NT2/D1 (cell line): ENCODE measurements around the gene CD7.

Experiments
- DNase-seq: peaks from one replicate; pipeline ENCODE4 v3.0.0-alpha.2; 2011; ENCODE audit warnings: low read depth, low spot score
- H3K27me3 ChIP-seq: 2 replicates; pipeline ENCODE4 v1.6.0; 2011; ENCODE audit warnings: mild to moderate bottlenecking; ENCODE audit not compliant: insufficient read length, insufficient read depth
- H3K36me3 ChIP-seq: 2 replicates; pipeline ENCODE4 v1.6.1; 2011; ENCODE audit warnings: mild to moderate bottlenecking, low read length, mixed read lengths; ENCODE audit not compliant: insufficient read depth, insufficient read length
- H3K4me1 ChIP-seq: 2 replicates; pipeline ENCODE4 v1.5.1; 2011; ENCODE audit not compliant: insufficient read depth, insufficient read length
- H3K4me3 ChIP-seq: 2 replicates; pipeline ENCODE4 v1.5.1; 2011; ENCODE audit warnings: low read depth; ENCODE audit not compliant: insufficient read length
- H3K9ac ChIP-seq: 2 replicates; pipeline ENCODE4 v1.6.0; 2011; ENCODE audit warnings: low read depth; ENCODE audit not compliant: insufficient read length
- H3K9me3 ChIP-seq: 2 replicates; pipeline ENCODE4 v1.5.1; 2011; ENCODE audit warnings: mild to moderate bottlenecking, low read length; ENCODE audit not compliant: insufficient read depth
- SUZ12 ChIP-seq: IDR thresholded peaks from 2 replicates; pipeline ENCODE4 v1.6.1; 2011; ENCODE audit not compliant: insufficient read length, insufficient read depth; ENCODE audit errors: extremely low read depth
- YY1 ChIP-seq: IDR thresholded peaks from 2 replicates; pipeline ENCODE4 v1.6.1; 2011; ENCODE audit not compliant: insufficient read length, insufficient read depth
- ZNF274 ChIP-seq: IDR thresholded peaks from 2 replicates; pipeline ENCODE4 v1.6.1; 2011; ENCODE audit warnings: mild to moderate bottlenecking, low read depth, low read length

Gene CD7

DNA sequence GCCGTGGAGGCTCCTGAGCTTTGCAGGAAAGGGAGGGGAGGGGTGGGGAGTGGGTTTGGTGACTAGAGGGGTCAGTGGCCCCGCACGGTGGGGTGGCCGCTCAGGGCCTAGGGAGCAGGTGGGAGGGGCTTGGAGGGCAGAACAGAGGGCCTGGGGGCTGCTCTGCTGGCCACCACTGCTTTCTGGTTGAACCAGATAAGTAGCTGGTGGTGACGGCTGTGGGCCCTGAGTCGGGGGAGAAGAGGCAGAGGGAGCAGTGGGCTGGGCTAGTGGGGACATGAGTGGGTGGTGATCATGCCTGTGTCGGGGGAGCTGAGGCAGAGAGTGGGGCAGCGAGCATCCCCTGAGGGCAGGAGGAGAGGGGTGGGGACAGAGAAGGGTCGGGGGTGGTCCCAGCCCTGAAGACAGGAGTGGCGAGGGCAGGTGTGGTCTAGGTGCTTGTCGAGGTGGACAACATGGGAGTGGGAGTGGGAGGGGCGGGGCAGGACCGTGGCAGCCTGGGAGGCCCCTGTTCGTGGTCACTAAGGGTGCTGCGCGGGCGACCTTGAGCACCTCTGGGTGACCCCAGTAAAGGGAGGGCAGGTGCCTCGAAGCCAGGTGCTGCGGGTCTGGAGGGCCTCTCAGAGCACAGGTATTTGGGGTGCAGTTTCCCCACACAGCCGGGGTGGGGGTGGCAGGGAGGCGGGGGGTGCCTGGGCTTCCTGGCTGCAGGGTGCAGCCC is 6.3 kb upstream of the CD7 start:
- Histone ChIP-seq H3K4me1 (peaks cover 42% of the 10 kb centered on the region), H3K9me3 (peaks cover 7% of the 10 kb centered on the region), H3K4me3 (no peak overlapping the region), H3K27me3 (peaks cover 11% of the 10 kb centered on the region), H3K9ac (no peak overlapping the region), H3K36me3 (no peaks in the 10 kb centered on the region)
- TF ChIP-seq YY1 (no peak), SUZ12 (no peak), ZNF274 (no peak)
- DNase-seq = no peak

DNA sequence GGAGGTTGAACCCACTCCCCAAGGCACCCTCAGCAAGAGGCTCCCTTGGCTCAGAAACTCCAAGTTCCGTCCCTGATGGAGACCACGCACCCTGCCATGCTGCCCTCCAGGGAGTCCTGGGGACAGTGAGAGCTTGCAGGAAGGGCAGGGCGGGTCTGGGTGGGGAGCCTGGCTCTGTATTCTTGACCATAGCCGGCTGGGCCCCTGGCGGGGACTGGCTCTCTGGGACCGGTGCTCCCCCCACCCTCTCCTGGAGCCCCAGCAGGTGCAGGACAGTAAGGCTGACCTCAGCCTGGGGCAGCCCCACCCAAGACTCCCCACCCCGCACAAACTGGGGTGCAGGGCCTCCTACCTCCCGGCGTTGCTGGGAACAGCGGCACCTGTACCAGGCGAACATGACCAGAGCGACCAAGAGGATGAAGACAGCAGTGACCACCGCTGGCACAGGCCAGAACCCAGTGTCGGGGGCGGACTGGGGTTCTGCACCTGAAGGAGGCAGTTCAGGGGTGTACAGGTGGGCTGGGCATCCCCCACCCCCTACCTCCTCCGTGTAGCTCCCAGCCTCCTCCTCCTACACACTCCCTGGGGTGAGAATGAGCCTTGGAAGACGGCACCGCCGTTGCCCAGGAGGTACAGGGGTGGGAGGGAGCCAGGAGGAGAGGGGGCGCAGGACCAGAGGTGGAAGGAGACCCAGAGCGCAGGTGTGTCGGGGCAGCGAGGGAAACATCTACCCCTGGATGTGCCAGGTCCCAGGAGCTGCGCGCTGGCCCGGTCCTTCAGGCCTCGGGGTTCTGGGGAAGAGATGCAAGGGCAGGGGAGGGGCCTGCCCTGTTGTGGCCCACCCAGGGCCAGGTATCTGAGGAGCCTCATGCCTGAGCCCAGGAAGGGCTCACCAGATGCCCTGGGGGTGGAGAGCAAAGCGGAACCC is 5.4 kb upstream of the CD7 start:
- peaks cover 11% of the 10 kb centered on the region for H3K27me3 ChIP-seq
- peaks cover 8% of the 10 kb centered on the region for H3K9me3 ChIP-seq
- H3K4me1 ChIP-seq = peaks cover 41% of the 10 kb centered on the region
- no peak for DNase-seq
- no peaks in the 10 kb centered on the region for H3K36me3 ChIP-seq
- TF ChIP-seq ZNF274 = no peak
- TF ChIP-seq YY1 = no peak
- no peak for TF ChIP-seq SUZ12
- peak overlapping the region; percentile 58 for H3K9ac ChIP-seq
- H3K4me3 ChIP-seq = no peak overlapping the region

DNA sequence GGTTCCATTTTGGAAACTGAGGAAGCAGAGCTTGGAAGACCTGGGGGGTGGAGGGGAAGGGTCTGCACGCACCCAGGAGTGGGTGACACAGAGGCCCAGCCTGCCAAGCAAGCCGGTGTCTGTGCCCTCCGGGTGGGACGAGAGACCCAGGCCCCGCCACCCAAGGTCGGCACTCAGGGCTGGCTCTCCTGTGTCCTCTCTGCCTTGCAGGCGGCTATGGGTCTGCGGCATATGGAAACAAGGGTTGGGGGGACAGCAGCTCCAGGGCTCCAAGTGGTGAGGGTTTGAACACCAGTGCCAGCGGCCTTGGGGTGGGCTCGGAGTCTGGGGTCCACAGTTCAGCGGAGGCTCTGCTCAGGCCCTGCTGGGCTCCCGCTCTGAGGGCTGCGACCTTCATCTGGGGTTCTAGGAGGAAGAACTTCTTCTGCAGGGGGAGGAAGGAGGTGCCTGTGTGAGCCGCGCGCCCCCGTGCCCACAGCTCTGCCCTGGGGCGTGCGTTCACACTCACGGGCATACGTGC is 4.6 kb upstream of the CD7 start:
- Histone ChIP-seq H3K36me3 (no peaks in the 10 kb centered on the region), H3K9ac (peak overlapping the region; percentile 27), H3K4me3 (no peak overlapping the region), H3K27me3 (peaks cover 11% of the 10 kb centered on the region), H3K9me3 (peaks cover 8% of the 10 kb centered on the region), H3K4me1 (peaks cover 39% of the 10 kb centered on the region)
- DNase-seq = no peak
- no peak for TF ChIP-seq SUZ12
- TF ChIP-seq YY1 = no peak
- no peak for TF ChIP-seq ZNF274

DNA sequence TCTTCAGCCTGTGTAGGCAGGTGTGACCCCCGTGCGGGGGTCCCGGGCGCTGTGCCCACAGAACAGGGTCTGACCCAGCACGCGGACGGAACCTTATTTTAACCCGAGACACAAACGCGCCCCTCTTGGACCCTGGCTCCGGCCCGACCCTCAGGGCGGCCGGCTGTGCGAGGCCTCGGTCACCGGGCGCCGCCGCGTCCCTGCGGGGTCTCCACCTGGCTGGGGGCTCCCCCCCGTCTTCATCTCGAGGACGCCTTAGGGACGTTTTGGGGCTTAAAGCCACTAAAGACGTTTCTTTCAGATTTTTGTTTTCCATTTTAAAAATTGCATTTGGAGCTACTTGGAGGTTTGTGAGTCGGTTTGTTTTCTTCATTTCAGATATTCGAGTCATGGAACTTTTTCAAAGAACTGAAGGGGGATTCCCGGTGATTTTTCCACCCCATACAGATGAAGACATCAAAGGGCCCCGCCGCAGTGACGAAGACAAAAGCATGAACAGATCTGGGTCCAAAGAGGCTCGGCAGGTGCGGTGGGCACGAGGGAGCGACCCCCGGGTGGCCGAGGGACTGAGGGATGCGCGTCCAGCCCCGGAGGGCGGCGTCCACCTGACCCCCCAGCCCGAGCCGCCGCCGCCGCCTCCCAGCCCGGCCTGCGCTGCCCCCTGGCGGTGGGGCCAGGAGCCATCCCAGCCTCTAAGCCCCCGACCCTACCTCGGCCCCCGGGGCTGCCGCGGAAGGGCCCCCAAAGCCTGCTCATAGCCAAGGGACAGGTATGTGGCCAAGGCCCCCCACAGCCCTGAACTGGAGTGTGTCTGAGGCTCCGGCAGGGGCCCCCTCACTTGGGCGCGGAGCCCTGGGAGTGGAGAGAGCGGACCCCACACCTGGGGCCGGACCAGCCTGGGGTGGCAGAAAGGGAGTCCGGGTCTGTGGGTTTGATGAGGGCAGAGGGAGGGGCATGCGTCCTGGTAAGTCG is 3.8 kb upstream of the CD7 start:
- Histone ChIP-seq H3K4me3 (no peak overlapping the region), H3K9me3 (peaks cover 8% of the 10 kb centered on the region), H3K27me3 (peaks cover 11% of the 10 kb centered on the region), H3K9ac (peak overlapping the region; percentile 27), H3K4me1 (peaks cover 41% of the 10 kb centered on the region), H3K36me3 (no peaks in the 10 kb centered on the region)
- DNase-seq = no peak
- TF ChIP-seq YY1 (no peak), SUZ12 (no peak)

DNA sequence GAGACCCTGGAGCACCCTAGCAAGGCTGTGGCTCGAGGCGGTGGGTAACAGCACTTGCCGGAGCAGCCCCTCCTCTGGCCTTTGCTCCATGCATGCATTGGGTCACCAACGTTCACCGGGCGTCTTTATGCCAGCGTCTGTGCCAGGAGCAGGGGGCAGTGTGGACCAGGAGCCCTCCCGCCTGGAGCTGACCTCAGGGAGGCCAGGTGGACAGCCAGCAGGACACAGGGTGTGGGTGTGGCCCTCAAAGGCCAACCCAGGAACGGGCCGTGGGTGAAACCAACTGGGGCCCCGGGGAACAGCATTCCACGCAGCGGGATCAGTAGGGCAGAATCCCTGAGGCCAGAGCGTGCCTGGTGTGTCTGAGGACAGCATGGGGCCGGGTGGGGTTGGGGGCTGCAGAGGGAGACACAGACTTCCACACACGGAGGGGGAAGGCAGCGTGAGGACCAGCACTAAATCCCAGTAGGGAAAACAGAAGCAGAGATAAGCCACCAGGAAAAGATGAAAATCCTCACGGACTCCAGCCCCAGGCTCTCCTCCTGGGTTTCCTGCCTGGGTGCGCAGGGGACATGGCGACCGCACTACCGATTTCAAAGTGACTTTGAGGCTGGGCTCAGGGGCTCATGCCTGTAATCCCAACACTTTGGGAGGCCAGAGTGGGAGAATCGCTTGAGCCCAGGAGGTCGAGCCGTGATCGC is 2.9 kb upstream of the CD7 start:
- Histone ChIP-seq H3K27me3 (peaks cover 11% of the 10 kb centered on the region), H3K4me1 (peaks cover 40% of the 10 kb centered on the region), H3K9me3 (peaks cover 8% of the 10 kb centered on the region), H3K36me3 (no peaks in the 10 kb centered on the region), H3K4me3 (no peak overlapping the region), H3K9ac (no peak overlapping the region)
- TF ChIP-seq SUZ12 (no peak), YY1 (no peak), ZNF274 (no peak)
- DNase-seq = no peak

DNA sequence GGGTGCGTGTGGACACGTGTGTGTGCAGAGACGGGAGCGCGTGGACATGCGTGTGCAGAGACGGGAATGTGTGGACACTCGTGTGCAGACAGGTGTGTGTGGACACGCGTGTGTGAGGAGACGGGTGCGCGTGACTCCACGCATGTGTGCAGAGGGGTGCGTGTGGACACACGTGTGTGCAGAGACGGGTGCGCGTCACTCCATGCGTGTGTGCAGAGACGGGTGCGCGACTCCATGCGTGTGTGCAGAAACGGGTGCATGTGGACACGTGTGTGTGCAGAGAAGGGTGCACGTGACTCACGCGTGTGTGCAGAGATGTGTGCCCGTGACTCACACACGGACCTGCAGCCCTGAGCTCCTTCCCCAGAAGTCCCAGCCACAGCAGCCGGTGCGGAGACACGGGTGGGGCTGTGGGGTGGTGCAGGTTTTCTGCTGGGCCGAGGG is 2.2 kb upstream of the CD7 start:
- peaks cover 11% of the 10 kb centered on the region for H3K27me3 ChIP-seq
- no peak overlapping the region for H3K9ac ChIP-seq
- peaks cover 41% of the 10 kb centered on the region for H3K4me1 ChIP-seq
- peaks cover 8% of the 10 kb centered on the region for H3K9me3 ChIP-seq
- H3K36me3 ChIP-seq = no peaks in the 10 kb centered on the region
- H3K4me3 ChIP-seq = no peak overlapping the region
- TF ChIP-seq ZNF274 = no peak
- TF ChIP-seq SUZ12 = no peak
- no peak for TF ChIP-seq YY1
- DNase-seq = no peak
